ENCODE data around the gene PDZD2.
"Not testable (repeated sequence)": the region's sequence is repeated elsewhere in the genome, so short reads cannot be mapped to it uniquely, and the experiment has no call there.

Gene PDZD2

GRCh38 chr5:32030686-32031085 lies 391.8 kb downstream of the PDZD2 start:
- no peak for DNase-seq (ENCODE audit: low read depth)
- H3K4me3 ChIP-seq (ENCODE audit: control insufficient read depth, low read depth, low read length) = no peak overlapping the region
- TF ChIP-seq, protein P1, sequence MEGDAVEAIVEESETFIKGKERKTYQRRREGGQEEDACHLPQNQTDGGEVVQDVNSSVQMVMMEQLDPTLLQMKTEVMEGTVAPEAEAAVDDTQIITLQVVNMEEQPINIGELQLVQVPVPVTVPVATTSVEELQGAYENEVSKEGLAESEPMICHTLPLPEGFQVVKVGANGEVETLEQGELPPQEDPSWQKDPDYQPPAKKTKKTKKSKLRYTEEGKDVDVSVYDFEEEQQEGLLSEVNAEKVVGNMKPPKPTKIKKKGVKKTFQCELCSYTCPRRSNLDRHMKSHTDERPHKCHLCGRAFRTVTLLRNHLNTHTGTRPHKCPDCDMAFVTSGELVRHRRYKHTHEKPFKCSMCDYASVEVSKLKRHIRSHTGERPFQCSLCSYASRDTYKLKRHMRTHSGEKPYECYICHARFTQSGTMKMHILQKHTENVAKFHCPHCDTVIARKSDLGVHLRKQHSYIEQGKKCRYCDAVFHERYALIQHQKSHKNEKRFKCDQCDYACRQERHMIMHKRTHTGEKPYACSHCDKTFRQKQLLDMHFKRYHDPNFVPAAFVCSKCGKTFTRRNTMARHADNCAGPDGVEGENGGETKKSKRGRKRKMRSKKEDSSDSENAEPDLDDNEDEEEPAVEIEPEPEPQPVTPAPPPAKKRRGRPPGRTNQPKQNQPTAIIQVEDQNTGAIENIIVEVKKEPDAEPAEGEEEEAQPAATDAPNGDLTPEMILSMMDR (conservative IDR thresholded peaks at IDR 0.05; ENCODE audit: control insufficient read depth, insufficient read depth, low read depth, low read length) = no peak

GRCh38 chr5:32031089-32031488 lies 392.2 kb downstream of the PDZD2 start:
- H3K4me3 ChIP-seq (ENCODE audit: control insufficient read depth, low read depth, low read length) = no peak overlapping the region
- DNase-seq (ENCODE audit: low read depth) = peak; percentile 60
- TF ChIP-seq, protein P1 (conservative IDR thresholded peaks at IDR 0.05; ENCODE audit: control insufficient read depth, insufficient read depth, low read depth, low read length) = no peak

GRCh38 chr5:32038523-32038922 lies 399.6 kb downstream of the PDZD2 start:
- TF ChIP-seq, protein P1 (conservative IDR thresholded peaks at IDR 0.05; ENCODE audit: control insufficient read depth, insufficient read depth, low read depth, low read length) = no peak
- H3K4me3 ChIP-seq (ENCODE audit: control insufficient read depth, low read depth, low read length) = no peak overlapping the region
- no peak for DNase-seq (ENCODE audit: low read depth)

DNA sequence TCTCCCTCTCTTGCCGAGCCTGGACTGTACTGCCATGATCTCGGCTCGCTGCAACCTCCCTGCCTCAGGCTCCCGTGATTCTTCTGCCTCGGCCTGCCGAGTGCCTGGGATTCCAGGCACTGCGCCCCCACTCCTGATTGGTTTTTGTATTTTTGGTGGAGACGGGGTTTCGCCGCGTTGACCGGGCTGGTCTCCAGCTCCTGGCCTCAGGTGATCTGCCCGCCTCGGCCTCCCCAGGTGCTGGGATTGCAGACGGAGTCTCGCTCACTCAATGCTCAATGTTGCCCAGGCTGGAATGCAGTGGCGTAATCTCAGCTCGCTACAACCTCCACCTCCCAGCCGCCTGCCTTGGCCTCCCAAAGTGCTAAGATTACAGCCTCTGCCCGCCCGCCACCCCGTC lies 400.2 kb downstream of the PDZD2 start:
- H3K4me3 ChIP-seq (ENCODE audit: control insufficient read depth, low read depth, low read length); DNase-seq (ENCODE audit: low read depth): not testable (repeated sequence)

DNA sequence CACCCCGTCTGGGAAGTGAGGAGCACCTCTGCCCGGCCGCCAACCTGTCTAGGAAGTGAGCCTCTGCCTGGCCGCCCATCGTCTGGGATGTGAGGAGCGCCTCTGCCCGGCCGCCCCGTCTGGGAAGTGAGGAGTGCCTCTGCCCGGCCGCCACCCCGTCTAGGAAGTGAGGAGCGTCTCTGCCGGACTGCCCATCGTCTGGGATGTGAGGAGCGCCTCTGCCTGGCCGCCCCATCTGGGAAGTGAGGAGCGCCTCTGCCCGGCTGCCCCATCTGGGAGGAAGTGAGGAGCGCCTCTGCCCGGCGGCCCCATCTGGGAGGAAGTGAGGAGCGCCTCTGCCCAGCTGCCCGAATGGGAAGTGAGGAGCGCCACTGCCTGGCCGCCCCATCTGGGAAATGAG lies 400.7 kb downstream of the PDZD2 start:
- H3K4me3 ChIP-seq (ENCODE audit: control insufficient read depth, low read depth, low read length); DNase-seq (ENCODE audit: low read depth): not testable (repeated sequence)

DNA sequence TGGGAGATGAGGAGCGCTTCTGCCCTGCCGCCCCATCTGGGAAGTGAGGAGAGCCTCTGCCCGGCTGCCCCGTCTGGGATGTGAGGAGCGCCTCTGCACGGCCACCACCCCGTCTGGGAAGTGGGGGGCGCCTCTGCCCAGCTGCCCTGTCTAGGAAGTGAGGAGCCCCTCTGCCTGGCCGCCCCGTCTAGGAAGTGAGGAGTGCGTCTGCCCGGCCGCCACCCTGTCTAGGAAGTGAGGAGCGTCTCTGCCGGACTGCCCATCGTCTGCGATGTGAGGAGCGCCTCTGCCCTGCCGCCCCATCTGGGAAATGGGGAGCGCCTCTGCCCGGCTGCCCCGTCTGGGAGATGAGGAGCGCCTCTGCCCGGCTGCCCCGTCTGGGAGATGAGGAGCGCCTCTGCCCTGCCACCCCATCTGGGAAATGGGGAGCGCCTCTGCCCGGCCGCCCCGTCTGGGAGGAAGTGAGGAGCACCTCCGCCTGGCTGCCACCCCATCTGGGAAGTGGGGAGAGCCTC lies 401.3 kb downstream of the PDZD2 start:
- H3K4me3 ChIP-seq (ENCODE audit: control insufficient read depth, low read depth, low read length); DNase-seq (ENCODE audit: low read depth): not testable (repeated sequence)

DNA sequence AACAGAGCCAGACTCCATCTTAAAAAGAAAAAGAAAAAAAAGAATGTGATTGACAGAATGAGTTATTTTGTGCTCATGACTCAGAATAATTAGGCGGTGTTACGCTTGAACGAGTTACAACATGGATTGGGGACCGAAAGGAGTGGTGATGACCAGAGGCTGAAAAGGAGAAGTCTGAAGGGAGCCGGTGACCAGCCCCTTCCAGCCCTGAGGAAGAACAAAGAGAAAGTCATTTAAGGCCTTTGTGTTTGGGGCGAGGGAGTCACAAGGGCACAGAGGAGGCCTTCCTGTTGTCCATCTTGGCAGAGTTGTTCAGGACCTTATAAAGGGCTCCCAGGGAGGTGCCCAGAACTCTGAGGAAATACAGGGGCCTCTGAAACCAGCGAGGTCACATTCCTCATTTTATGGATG lies 403.6 kb downstream of the PDZD2 start:
- DNase-seq (ENCODE audit: low read depth) = no peak
- TF ChIP-seq, protein P1 (conservative IDR thresholded peaks at IDR 0.05; ENCODE audit: control insufficient read depth, insufficient read depth, low read depth, low read length) = no peak
- H3K4me3 ChIP-seq (ENCODE audit: control insufficient read depth, low read depth, low read length) = no peak overlapping the region

DNA sequence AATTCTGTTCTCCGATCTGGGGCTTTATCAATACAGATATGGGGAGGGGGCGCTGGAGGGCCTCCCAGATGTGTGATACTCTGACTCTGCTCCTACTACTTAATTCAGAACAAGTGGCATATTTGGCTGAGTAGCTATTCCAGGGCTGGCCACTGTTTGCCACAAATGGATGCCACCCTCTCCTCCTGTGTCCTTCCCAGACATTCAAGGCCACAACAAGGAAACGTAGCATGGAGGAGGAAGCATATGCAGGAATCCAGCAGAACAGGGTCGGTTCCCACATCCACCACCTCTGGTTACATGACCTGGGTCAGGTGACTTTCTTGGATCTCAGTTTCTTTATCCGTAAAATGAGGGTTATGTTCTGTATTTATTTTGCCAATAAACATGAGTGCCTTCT lies 404.2 kb downstream of the PDZD2 start:
- DNase-seq (ENCODE audit: low read depth) = no peak
- H3K4me3 ChIP-seq (ENCODE audit: control insufficient read depth, low read depth, low read length) = no peak overlapping the region
- TF ChIP-seq, protein P1 (conservative IDR thresholded peaks at IDR 0.05; ENCODE audit: control insufficient read depth, insufficient read depth, low read depth, low read length) = no peak
